ENCODE measurements around the gene HOXD1.

Gene HOXD1

DNA sequence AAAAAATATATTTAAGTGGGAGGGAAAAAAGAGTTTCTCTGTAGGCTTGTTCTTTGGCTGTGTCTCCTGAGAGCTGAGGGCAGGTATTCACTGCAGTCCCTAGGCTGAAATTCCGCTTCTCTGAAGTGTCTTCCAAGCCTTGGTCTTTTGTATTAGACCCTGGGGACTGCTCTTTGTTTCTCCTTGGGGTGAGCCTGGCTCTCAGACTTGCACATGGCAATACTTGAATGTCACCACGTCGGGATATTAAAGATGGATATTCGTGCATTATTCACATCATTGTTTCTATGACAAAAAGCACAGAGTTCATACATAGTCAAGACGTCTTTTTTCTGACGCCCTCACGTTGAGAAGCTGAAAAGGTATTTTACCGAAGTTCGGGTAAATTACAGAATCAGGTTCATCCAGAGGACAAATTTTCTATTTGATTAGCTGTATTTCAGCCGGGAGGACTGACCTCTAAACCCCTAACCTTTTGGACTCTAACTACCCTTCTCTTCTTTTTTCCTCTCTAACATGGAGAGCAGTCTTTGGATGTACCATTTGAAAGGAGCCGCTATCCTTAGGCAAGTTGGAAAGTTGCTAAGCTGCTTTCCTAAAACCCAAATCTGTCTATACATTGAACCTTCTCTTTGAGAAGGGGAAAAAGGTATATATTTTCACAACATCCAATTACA is 33.8 kb upstream of the HOXD1 start:
- H3K4me3 ChIP-seq (ENCODE audit: control insufficient read depth, low read depth, low read length): no peak overlapping the region
- TF ChIP-seq, protein P1, sequence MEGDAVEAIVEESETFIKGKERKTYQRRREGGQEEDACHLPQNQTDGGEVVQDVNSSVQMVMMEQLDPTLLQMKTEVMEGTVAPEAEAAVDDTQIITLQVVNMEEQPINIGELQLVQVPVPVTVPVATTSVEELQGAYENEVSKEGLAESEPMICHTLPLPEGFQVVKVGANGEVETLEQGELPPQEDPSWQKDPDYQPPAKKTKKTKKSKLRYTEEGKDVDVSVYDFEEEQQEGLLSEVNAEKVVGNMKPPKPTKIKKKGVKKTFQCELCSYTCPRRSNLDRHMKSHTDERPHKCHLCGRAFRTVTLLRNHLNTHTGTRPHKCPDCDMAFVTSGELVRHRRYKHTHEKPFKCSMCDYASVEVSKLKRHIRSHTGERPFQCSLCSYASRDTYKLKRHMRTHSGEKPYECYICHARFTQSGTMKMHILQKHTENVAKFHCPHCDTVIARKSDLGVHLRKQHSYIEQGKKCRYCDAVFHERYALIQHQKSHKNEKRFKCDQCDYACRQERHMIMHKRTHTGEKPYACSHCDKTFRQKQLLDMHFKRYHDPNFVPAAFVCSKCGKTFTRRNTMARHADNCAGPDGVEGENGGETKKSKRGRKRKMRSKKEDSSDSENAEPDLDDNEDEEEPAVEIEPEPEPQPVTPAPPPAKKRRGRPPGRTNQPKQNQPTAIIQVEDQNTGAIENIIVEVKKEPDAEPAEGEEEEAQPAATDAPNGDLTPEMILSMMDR (conservative IDR thresholded peaks at IDR 0.05; ENCODE audit: control insufficient read depth, insufficient read depth, low read depth, low read length): no peak
- no peak for DNase-seq (ENCODE audit: low read depth)

DNA sequence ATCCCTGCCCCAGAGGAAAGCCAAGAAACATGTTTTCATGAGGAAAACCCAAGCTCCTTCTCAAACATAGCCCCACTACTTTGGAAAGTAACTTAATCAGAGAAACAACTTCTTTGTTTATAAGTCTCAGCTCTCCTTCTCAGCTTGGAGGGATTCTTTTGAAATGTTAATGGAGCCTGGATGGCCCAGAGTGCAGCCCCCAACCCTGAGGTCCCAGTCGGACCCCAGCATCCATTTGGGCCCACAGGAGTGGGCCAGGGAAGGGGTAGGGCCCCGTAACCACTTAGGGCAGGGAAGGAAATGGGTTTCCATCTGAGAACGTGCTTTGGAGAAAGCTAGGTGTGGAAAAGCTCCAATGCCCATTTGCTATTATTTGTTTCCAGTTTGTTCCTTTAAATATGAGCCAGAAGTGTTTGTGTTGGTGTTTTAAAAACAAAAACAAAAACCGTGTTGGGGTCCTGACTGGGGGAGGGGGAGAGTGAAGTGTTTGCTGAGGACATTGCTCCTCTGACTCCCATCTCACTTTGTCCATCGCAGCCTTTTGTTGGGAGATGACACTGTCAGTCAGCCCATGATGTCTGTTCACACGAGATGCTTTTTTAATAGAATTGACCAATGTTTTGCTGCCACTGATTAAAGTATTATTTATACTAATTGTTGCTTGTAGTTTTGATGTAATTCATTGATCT is 33.0 kb upstream of the HOXD1 start:
- no peak for DNase-seq (ENCODE audit: low read depth)

DNA sequence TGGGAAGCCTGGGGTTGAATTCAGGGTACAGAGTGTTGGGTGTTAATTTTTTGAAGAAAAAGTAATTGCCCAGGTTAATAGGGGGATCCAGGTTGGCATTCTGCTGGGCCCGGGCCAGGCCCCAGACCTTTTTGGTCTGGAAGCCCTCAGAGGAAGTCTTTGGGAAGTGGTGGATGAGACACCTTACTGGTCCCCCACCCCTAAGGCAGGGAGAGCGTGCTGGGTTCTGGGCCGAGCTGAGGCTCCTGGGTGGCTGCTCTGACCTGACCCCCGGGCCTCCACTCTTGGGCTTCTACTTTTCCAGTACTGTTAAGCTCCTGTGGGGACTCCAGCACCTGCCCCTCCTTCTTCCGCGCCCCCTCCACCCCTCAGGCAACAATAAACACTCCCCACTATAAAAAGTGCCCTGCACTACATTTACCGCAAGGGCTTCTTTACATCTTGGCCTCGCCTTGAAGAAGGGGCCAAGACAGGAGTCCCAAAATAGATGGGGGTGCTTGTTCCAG is 32.1 kb upstream of the HOXD1 start:
- TF ChIP-seq, protein P1 (conservative IDR thresholded peaks at IDR 0.05; ENCODE audit: control insufficient read depth, insufficient read depth, low read depth, low read length): no peak
- DNase-seq (ENCODE audit: low read depth): no peak
- no peak overlapping the region for H3K4me3 ChIP-seq (ENCODE audit: control insufficient read depth, low read depth, low read length)

More for the DNA sequence above, 33.0 kb upstream of the HOXD1 start:
- TF ChIP-seq, protein P1 (conservative IDR thresholded peaks at IDR 0.05; ENCODE audit: control insufficient read depth, insufficient read depth, low read depth, low read length): no peak
- H3K4me3 ChIP-seq (ENCODE audit: control insufficient read depth, low read depth, low read length): no peak overlapping the region

DNA sequence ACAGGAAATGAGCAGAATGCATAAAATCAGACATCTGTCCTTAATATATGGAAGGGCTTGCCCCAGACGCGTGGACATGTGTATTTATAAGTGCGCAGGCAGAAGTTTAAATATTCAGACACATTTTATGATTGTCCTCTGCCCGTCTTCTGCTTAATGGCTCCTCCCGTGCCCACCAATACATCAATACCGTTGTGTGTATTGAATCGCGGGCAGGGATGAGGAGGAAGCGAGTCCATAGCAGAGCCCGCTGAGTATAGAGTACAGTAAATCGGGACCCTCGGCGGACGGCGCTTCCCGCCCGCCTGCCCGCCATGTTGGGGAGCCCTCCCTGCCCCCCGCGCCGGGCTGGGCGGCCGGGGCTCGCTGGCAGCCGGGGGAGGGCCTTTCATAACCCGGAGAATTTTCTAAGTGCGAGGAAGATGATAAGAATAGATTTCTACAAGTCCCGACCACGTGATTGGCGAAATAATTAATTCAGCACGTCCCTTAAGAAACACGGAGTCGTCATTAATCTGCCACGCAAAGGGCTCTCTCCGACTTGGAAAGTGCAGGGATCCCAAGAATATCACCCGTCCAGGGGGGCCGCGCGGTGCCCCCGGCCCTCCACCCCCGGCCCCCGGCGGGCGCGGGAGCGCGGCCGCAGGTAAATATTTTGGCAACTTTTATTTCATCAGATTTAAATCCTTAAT is 31.5 kb upstream of the HOXD1 start, which contains the start of gene HOXD3:
TSS of gene HOXD3 (plus strand) at position 501 of the 692 bp plus-strand sequence. CDS start 11,808 bp downstream, outside the sequence.
- H3K4me3 ChIP-seq (ENCODE audit: control insufficient read depth, low read depth, low read length): no peak within 1 kb of the TSS
- TF ChIP-seq, protein P1 (conservative IDR thresholded peaks at IDR 0.05; ENCODE audit: control insufficient read depth, insufficient read depth, low read depth, low read length): no peak
- no peak for DNase-seq (ENCODE audit: low read depth)

DNA sequence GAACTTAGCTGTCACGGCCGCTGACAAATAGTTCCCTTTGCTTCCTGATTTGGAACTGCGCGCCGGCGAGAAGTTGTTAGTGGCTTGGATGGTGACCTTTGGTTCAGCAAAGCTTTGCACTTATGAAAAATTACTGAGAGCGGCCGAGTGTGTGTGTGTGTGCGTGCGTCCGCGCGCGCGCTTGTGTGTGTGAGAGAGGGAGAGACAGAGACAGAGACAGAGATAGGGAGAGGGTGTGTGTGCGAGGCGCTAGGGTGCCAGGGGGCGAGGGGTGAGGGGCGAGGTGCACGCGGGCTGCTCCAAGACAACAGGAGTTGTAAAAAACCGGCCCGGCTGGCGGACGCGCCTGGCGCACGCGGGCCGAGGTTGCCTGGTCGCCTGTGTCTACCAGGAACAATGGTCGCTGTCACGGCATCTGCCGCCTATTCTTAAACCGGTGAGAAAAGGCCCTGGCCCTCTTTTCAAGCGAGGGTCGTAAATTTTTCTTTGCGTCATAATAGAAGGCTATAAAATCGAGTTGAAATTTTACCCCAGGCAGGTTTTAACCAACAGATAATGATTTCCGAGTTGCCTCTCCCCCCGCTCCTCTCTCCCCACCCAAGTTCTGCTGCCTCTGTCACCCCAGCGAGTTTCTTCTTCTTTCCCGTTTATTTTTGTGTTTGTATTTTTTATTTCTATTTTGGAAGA is 30.8 kb upstream of the HOXD1 start:
- H3K4me3 ChIP-seq (ENCODE audit: control insufficient read depth, low read depth, low read length): no peak overlapping the region
- TF ChIP-seq, protein P1 (conservative IDR thresholded peaks at IDR 0.05; ENCODE audit: control insufficient read depth, insufficient read depth, low read depth, low read length): no peak
- no peak for DNase-seq (ENCODE audit: low read depth)

DNA sequence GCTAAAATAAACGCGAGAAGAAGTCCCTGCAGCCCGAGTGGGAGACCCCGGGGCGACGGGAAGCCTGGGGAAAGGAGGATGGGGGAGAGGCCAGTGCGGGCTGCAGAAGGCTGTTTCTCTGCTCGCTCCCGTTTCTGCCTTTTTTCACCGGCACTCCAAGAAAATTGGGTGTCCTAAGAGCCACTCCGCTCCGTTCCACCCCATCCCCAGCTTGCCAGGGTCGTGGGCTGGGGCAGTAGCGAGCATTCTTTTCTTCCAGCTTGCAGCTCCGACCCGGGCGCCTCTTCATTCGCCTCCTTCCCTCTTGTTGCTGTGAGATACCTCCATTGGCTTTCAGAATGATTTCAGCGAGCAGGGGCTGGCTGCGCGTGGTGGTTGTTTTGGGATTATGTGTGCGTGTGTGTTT is 30.3 kb upstream of the HOXD1 start:
- H3K4me3 ChIP-seq (ENCODE audit: control insufficient read depth, low read depth, low read length): no peak overlapping the region
- no peak for DNase-seq (ENCODE audit: low read depth)
- TF ChIP-seq, protein P1 (conservative IDR thresholded peaks at IDR 0.05; ENCODE audit: control insufficient read depth, insufficient read depth, low read depth, low read length): no peak
